Measurements from ENCODE around the gene CES5A. TPM values are rescaled to one million over a fixed set of nuclear protein-coding genes. Genes with fewer than 3 reads are reported as not detected.
"Not testable (repeated sequence)": the region's sequence is repeated elsewhere in the genome, so short reads cannot be mapped to it uniquely, and the experiment has no call there.

CES5A gene
- total and polyA plus RNA-seq, 8 donors: not detected

- H3K4me3 ChIP-seq: no peak overlapping the region
- intact Hi-C loops (cut with DNase I): no loop called here
- ATAC-seq: no peak
- no peak for FAIRE-seq
- TF ChIP-seq CTCF (IDR thresholded peaks at IDR 0.05): no peak
- WGBS, 2 donors: 58 to 64% methylated on average over 10 of the region's 10 CpGs
- H3K36me3 ChIP-seq: no peaks in the 10 kb centered on the region
- DNase-seq: no peak
- no peak overlapping the region for H3K27ac ChIP-seq
- H3K27me3 ChIP-seq: no peaks in the 10 kb centered on the region
- no peaks in the 10 kb centered on the region for H3K9me3 ChIP-seq
- no peaks in the 10 kb centered on the region for H3K4me1 ChIP-seq
Observed at GRCh38 chr16:55871411-55872038, 3.6 kb downstream of the CES5A start.

GRCh38 chr16:55868980-55869379, 6.2 kb downstream of the CES5A start:
- no peaks in the 10 kb centered on the region for H3K27me3 ChIP-seq
- ATAC-seq (no peak), DNase-seq (no peak), FAIRE-seq (no peak)
- H3K4me1 ChIP-seq: no peaks in the 10 kb centered on the region
- H3K36me3 ChIP-seq: no peaks in the 10 kb centered on the region
- no peak overlapping the region for H3K27ac ChIP-seq
- WGBS, 2 donors: 72 to 82% methylated on average over 7 of the region's 7 CpGs
- no peak for TF ChIP-seq CTCF (IDR thresholded peaks at IDR 0.05)
- no peaks in the 10 kb centered on the region for H3K9me3 ChIP-seq
- intact Hi-C loops (cut with DNase I): no loop called here
- H3K4me3 ChIP-seq: no peak overlapping the region

- no peaks in the 10 kb centered on the region for H3K9me3 ChIP-seq
- H3K27me3 ChIP-seq: no peaks in the 10 kb centered on the region
- no peak for DNase-seq
- H3K36me3 ChIP-seq: no peaks in the 10 kb centered on the region
- 79 to 86% methylated on average over 2 of the region's 2 CpGs for WGBS, 2 donors
- no peak for ATAC-seq
- H3K27ac ChIP-seq: no peak overlapping the region
- H3K4me3 ChIP-seq: no peak overlapping the region
- TF ChIP-seq CTCF (IDR thresholded peaks at IDR 0.05): no peak
- FAIRE-seq: no peak
- intact Hi-C loops (cut with DNase I): no loop called here
- H3K4me1 ChIP-seq: no peaks in the 10 kb centered on the region
Observed at GRCh38 chr16:55868137-55868536, 7.0 kb downstream of the CES5A start.

GRCh38 chr16:55861288-55861687, 13.9 kb downstream of the CES5A start:
- no peak for TF ChIP-seq CTCF (IDR thresholded peaks at IDR 0.05)
- Histone ChIP-seq H3K4me1 (no peaks in the 10 kb centered on the region), H3K27me3 (no peaks in the 10 kb centered on the region), H3K9me3 (no peaks in the 10 kb centered on the region), H3K27ac (no peak overlapping the region), H3K36me3 (no peaks in the 10 kb centered on the region), H3K4me3 (no peak overlapping the region)
- FAIRE-seq (no peak), ATAC-seq (no peak), DNase-seq (no peak)
- intact Hi-C loops (cut with DNase I): no loop called here
- WGBS, 2 donors: 70 to 76% methylated on average over 4 of the region's 4 CpGs

GRCh38 chr16:55857650-55858049, 17.5 kb downstream of the CES5A start:
- DNase-seq; H3K9me3 ChIP-seq; H3K27ac ChIP-seq; H3K27me3 ChIP-seq; H3K36me3 ChIP-seq; FAIRE-seq; ATAC-seq; H3K4me1 ChIP-seq; intact Hi-C loops (cut with DNase I); H3K4me3 ChIP-seq: not testable (repeated sequence)
- 48 to 56% methylated on average over 1 of the region's 1 CpG for WGBS, 2 donors
